ENCODE measurements around the gene TECTA. TPM values are rescaled to one million over a fixed set of nuclear protein-coding genes. Genes with fewer than 3 reads are reported as not detected.

The TECTA gene
- total and polyA plus RNA-seq, 2 of the 8 experiments (the other 6 are each of a cell fraction or from before 2014, with no cell fraction given), result 0.59 to 1.0 TPM

DNA sequence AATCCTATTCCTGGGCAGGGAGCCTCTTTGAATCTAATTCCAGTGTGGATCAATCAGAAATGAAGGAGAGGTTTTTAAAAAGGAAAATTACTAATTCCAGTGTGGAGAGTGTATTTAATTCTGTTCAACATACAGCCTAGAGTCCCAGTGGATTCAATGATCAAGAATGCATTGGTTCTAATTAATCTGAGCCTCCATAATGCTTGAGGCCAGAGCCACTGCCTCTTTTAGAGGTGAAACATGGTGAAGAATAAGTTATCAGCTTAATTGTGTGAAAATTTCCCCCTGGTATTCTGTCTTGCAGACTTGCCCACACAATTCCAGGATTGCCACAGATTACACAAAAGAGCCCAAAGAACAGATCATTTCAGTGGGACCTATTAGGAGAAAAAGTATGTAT lies 87.7 kb downstream of the TECTA start:
- H3K23me2 ChIP-seq (ENCODE audit: low read depth, low read length), result no peaks in the 10 kb centered on the region
- H2BK15ac ChIP-seq (ENCODE audit: low read length), result no peak overlapping the region
- no peak overlapping the region for H3K18ac ChIP-seq (ENCODE audit: extremely low read depth, low read length)
- H3K36me3 ChIP-seq (ENCODE audit: control insufficient read depth in 2 of 4, insufficient read depth in 4 of 4, low read length in 3 of 4), result no peaks in the 10 kb centered on the region
- H3K4ac ChIP-seq (replicated peaks; ENCODE audit: insufficient read length, low read depth, low read length), result no peak overlapping the region
- no peak overlapping the region for H2AK5ac ChIP-seq (ENCODE audit: low read depth, low read length)
- H3K14ac ChIP-seq (ENCODE audit: insufficient read length), result no peak overlapping the region
- H2BK5ac ChIP-seq (ENCODE audit: low read depth, low read length), result no peak overlapping the region
- no peak overlapping the region for H3K4me3 ChIP-seq (ENCODE audit: extremely low read depth in 1 of 4, insufficient read depth in 2 of 4, low read depth in 3 of 4, low read length in 4 of 4)
- no peak overlapping the region for H3K4me2 ChIP-seq (ENCODE audit: insufficient read depth in 1 of 2, low read depth in 2 of 2, low read length in 2 of 2)
- no peaks in the 10 kb centered on the region for H3K27me3 ChIP-seq (replicated peaks in 1 of 4; ENCODE audit: control insufficient read depth in 3 of 4, extremely low read depth in 1 of 4, insufficient read depth in 3 of 4, low read length in 3 of 4)
- H3K56ac ChIP-seq (replicated peaks; ENCODE audit: insufficient read length, low read depth, low read length), result no peak overlapping the region
- H3K27ac ChIP-seq (ENCODE audit: low read depth, low read length), result no peak overlapping the region
- H3K23ac ChIP-seq (ENCODE audit: insufficient read length), result no peak overlapping the region
- no peaks in the 10 kb centered on the region for H3K79me1 ChIP-seq (ENCODE audit: low read depth, low read length)
- TF ChIP-seq, protein P1, sequence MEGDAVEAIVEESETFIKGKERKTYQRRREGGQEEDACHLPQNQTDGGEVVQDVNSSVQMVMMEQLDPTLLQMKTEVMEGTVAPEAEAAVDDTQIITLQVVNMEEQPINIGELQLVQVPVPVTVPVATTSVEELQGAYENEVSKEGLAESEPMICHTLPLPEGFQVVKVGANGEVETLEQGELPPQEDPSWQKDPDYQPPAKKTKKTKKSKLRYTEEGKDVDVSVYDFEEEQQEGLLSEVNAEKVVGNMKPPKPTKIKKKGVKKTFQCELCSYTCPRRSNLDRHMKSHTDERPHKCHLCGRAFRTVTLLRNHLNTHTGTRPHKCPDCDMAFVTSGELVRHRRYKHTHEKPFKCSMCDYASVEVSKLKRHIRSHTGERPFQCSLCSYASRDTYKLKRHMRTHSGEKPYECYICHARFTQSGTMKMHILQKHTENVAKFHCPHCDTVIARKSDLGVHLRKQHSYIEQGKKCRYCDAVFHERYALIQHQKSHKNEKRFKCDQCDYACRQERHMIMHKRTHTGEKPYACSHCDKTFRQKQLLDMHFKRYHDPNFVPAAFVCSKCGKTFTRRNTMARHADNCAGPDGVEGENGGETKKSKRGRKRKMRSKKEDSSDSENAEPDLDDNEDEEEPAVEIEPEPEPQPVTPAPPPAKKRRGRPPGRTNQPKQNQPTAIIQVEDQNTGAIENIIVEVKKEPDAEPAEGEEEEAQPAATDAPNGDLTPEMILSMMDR (IDR thresholded peaks at IDR 0.05; ENCODE audit: control extremely low read depth in 1 of 3, insufficient read depth in 1 of 3, low read depth in 1 of 3, low read length in 3 of 3), result no peak
- TF ChIP-seq KDM1A (IDR thresholded peaks at IDR 0.05; ENCODE audit: borderline replicate concordance, low read length) (no peak), ASH2L (IDR thresholded peaks at IDR 0.05; ENCODE audit: low read length) (no peak), POU5F1 (IDR thresholded peaks at IDR 0.05; ENCODE audit: low read depth, low read length) (no peak)
- no peak overlapping the region for H2AFZ ChIP-seq (ENCODE audit: low read length)
- H4K91ac ChIP-seq (replicated peaks; ENCODE audit: insufficient read length, low read length), result no peak overlapping the region
- ChIA-PET CTCF (ENCODE audit: partially characterized antibody) (interaction anchor here (0.8 kb wide), 1 partner anchor 10 kb away, joined by 3 read pairs; no protein-coding TSS in a partner anchor), POLR2A (ENCODE audit: partially characterized antibody) (no interaction called here)
- no peaks in the 10 kb centered on the region for H3K9me3 ChIP-seq (ENCODE audit: insufficient read depth in 2 of 2, low read depth in 1 of 2, low read length in 1 of 2)
- no peak overlapping the region for H2BK120ac ChIP-seq (replicated peaks; ENCODE audit: low read depth, low read length)
- H3K9ac ChIP-seq (replicated peaks in 1 of 4; ENCODE audit: extremely low read depth in 1 of 4, low read depth in 3 of 4, low read length in 3 of 4), result no peak overlapping the region
- H2BK20ac ChIP-seq (ENCODE audit: low read length), result no peak overlapping the region
- no peaks in the 10 kb centered on the region for H4K20me1 ChIP-seq (replicated peaks in 1 of 2; ENCODE audit: control insufficient read depth in 1 of 2, insufficient read depth in 2 of 2, low read length in 2 of 2)
- H3K79me2 ChIP-seq (ENCODE audit: control insufficient read depth in 1 of 2, insufficient read depth in 2 of 2, low read length in 2 of 2), result no peaks in the 10 kb centered on the region
- no peak overlapping the region for H4K8ac ChIP-seq (ENCODE audit: extremely low read depth, insufficient read depth, low read length)
- no peaks in the 10 kb centered on the region for H3K4me1 ChIP-seq (replicated peaks in 1 of 4; ENCODE audit: control insufficient read depth in 3 of 4, insufficient read depth in 4 of 4, low read length in 3 of 4)
- no peak overlapping the region for H2BK12ac ChIP-seq (ENCODE audit: low read depth, low read length)
- no peak overlapping the region for H4K5ac ChIP-seq (ENCODE audit: insufficient read length, low read depth, low read length)
- DNase-seq (ENCODE audit: low read depth in 1 of 2, low spot score in 2 of 2), result no peak
- no peak for FAIRE-seq

Measured in H1 (cell line).